HG02938 (cell line): ENCODE measurements around the gene AGO3.
"Not testable (repeated sequence)": the region's sequence is repeated elsewhere in the genome, so short reads cannot be mapped to it uniquely, and the experiment has no call there.

Experiments
- ATAC-seq: cut with Tn5 transposase; IDR thresholded peaks from one replicate; pipeline ENCODE4 v1.9.1; 2021; ENCODE audit warnings: mild to moderate bottlenecking, moderate library complexity; ENCODE audit not compliant: unreplicated experiment

The AGO3 gene

GRCh38 chr1:35924838-35925237, 6.1 kb upstream of the AGO3 start:
- no peak for ATAC-seq

GRCh38 chr1:35925741-35926140, 5.2 kb upstream of the AGO3 start:
- ATAC-seq: no peak

DNA sequence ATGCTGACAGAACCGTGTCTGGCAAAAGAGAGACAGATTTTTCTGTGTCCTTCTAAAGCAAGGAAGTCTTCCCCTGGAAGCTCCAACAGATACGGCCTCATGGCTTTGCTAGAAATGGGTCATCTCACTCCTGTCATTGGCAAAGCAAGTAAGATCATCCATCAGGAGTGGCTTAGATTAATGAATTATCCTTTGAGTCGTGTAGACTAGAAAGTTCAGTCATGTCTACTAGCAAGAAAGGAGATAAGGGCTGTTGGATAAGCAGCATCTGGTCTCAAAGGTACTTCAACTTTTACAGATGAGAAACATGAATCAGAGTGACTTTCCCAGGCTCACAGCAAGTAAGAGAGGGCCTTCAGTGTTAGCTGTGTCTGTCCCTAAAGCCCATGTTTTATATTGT, 3.4 kb upstream of the AGO3 start:
- no peak for ATAC-seq

DNA sequence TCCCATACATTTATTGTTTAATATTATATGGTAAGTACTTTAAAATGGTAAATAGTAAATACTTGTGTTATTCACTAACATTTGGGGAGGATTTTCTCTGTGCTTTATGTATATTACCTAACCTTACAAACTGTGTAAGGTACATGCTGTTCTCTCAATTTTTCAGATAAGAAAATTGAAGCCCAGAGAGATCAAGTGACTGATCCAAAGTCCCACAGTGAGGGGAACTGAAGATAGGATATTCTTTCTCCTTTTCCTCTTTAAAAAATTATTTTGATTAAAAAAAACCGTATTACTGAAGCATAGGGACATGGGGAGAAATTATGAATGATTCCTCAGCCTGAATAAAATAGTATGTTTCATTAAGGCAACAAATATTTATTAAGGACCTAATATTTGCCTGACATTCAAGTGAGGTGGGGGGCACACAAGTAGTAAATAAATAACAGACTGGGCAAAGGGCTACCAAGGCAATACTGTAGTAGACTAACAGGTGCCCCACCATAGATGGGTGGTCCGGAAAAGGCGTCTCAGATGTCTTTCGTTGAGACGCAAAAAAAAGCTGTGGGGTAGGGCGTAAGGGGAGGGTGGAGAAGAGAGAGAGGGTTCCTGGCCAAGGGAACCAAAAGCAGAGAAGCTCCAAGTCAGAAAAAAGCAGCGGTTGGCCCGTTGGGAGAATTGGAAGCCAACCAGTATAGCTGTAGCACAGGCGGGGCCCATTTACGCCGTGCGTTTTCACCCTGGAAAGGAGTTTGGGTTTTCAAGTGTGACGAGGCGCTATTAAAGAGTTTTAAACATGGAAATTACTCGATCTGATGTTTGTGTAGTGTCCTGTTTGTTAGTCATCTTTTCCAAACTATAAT, 944 bp upstream of the AGO3 start:
- peak; percentile 7 for ATAC-seq

GRCh38 chr1:35931446-35932157, 697 bp downstream of the AGO3 start:
- ATAC-seq: peak; percentile 20

- ATAC-seq: no peak
Observed at GRCh38 chr1:35932158-35932636, 1.3 kb downstream of the AGO3 start.

- no peak for ATAC-seq
Observed at GRCh38 chr1:35932941-35933340, 2.0 kb downstream of the AGO3 start.

DNA sequence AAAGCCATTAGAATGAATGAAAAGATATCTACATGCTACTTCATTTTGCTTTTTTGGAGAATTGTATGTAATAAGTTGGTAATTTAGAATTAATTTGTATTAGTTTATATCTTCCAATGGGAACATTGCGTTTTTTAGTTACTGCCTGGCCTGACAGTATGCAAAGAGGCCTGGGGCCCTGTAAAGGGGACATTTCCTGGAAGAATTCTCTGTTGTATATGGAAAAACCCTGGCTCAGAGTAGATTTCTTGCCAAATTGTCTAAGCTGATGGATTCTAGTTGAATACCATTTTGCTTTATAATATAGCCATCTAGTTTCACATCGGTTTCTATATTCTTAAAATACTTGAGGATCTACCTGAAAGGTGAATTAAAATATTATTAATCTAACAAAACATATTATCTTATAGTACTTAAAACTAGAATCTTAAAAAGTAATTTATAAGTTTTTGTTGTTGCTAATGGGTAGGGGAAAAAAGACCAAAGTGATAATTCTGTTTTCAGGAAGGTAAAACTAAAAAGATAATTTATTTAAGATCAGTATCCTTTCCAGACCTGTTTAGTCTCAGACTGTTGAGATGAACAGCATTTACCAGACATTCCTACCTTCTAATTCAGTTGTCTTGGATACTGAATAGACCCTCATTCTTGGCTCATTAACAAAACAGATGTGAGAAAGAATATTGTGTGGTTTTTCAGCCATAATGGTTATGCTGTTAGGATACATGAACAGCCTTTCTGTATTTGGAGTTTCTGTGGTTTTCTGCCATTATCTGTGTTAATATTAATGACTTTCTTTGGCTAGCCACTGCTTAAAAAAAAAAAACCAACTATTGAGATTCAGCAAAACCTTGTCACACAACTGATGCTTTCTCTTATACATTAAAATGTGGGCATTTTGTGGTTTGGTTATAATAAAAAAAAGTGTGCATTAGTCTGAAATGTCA, 4.8 kb downstream of the AGO3 start:
- ATAC-seq: no peak

DNA sequence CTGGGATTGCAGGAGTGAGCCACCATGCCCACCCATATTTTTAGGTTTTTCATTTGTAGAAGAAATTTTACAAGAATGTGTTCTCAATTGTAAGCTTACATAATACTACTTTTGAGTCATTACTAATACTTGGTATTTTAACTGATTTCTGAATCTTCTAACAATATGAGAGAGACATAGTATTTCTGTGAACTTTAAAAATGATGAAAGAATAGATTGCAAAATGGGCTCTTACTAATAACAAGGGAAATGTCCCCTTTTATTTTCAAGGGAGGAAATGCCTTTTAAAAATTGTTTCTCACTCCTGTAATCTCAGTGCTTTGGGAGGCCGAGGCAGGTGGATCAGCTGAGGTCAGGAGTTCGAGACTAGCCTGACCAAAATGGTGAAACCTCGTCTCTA, 5.9 kb downstream of the AGO3 start:
- no peak for ATAC-seq

DNA sequence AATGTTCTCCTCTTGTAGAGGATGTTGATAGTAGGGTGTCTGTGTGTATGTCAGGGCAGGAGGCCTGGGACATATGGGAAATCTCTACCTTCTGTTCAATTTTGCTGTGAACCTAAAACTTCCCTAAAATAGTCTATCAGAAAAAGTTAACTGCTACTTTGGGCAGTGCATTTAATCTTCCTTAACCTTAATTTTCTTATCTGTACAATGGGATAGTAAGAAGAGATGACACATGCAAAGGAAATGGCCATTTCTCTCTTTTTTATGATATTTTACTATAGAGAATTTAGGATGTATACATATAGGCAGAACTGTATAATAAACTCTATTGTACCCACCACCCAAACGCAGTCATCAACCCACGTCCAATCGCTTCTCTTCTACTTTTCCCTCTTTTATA, 8.6 kb downstream of the AGO3 start:
- ATAC-seq: no peak

DNA sequence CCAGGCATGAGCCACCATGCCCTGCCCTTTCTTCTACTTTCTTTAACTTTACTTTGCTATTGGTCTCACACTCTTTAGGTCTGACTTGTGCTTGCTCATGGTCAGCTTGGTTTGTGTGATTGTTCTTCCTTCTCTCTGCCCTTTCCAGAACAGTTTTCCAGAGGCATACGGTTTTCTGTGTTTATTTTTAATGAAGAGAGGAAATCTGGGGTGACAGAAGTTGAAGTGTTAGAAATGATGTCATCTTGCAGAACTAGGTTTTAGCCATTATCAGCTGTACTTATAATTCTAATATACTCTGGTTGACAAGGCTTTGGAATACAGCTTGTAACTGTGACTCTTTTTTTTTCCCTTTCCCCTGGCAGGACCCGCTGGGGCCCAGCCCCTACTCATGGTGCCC, 14.4 kb downstream of the AGO3 start:
- no peak for ATAC-seq

- no peak for ATAC-seq
Observed at GRCh38 chr1:35947547-35947946, 16.6 kb downstream of the AGO3 start.

DNA sequence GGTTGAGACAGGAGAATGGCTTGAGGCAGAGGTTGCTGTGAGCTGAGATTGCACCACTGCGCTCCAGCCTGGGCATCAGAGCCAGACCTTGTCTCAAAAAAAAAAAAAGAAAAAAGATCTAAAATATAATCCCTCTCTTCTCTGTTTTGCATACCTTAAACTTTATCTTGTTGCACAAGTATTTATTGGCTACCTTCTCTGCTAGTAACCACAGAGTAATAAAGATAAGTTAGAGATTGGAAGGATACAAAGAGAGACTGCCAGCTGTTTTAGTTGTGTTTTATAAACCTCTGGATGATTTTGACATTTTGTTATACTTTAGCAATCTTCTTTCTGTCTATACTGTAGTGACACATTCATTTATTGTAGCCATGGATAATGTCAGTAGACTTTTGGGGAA, 27.7 kb downstream of the AGO3 start:
- no peak for ATAC-seq

- no peak for ATAC-seq
Observed at GRCh38 chr1:35959304-35959703, 28.4 kb downstream of the AGO3 start.

DNA sequence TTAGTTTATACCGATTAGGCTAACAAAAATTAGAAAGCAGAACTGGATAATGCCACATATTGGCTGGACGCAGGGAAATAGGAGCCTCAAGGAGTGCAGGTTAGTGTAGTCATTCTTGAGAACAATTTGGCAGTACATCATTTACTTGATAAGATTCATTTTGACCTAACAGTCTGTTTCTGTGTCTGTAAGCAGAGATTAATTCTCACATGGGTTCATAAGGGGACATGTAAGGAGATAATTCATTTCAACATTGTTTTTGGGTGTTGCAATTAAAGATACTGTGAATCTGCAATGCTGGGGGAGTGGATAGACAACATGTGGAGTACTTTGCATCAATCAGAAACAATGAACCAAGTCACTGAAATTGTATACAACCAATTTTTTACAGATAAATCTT, 32.0 kb downstream of the AGO3 start:
- no peak for ATAC-seq

DNA sequence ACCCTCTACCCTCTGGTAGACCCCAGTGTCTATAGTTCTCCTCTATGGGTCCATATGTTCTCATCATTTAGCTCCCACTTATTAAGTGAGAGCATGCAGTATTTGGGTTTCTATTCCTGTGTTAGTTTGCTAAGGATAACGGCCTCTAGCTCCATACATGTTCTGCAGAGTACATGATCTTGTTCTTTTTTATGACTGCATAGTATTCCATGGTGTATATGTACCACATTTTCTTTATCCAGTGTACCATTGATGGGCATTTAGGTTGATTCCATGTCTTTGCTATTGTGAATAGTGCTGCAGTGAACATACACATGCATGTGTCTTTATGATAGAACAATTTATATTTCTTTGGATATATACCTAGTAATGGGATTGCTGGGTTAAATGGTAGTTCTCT, 33.4 kb downstream of the AGO3 start:
- ATAC-seq: not testable (repeated sequence)

DNA sequence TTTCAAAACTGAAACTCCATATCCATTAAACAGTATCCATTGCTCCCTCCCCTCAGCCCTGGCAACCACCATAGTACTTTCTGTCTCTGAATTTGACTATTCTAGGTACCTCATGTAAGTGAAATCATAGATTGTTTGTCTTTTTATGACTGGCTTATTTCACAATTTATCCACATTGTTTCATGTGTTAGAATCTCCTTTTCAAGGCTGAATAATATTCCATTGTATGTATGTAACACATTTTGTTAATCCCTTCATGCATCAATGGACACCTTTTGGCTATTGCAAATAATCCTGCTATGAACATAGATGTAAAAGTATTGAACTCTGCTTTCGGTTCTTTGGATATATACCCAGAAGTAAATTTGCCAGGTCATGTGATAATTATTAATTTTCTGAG, 37.5 kb downstream of the AGO3 start:
- ATAC-seq: no peak

- no peak for ATAC-seq
Observed at GRCh38 chr1:35971601-35972000, 40.7 kb downstream of the AGO3 start.

GRCh38 chr1:35972631-35973030, 41.7 kb downstream of the AGO3 start:
- not testable (repeated sequence) for ATAC-seq

- ATAC-seq: no peak
Observed at GRCh38 chr1:35980090-35980489, 49.2 kb downstream of the AGO3 start.

DNA sequence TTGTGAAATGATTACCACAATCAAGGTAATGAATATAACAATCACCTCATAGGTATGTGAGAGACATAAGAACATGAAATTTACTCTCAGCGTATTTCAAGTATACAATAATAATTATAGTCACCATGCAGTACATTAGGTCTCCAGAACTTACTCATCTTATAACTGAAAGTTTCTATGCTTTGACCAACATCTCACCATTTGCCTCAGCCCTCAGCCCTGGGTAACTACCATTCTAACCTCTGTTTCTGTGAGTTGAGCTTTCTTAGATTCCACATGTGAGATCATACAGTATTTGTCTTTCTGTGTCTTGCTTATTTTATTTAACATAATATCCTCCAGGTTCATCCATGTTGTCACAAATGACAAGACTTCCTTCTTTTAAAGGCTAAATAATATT, 57.3 kb downstream of the AGO3 start:
- ATAC-seq: no peak
